Activated CD8-positive, alpha-beta T cell treated with anti-CD3 and anti-CD28 coated beads for 36 hours (primary cell): ENCODE results near the gene DCTD. TPM values are rescaled to one million over a fixed set of nuclear protein-coding genes. Genes with fewer than 3 reads are reported as not detected.

Experiments
- ATAC-seq: fragments of 200-7000 bp; cut with Tn5 transposase; one replicate; pipeline ENCODE4 v1.10.0; 2021; ENCODE audit warnings: mild to moderate bottlenecking, moderate library complexity
- CTCF ChIA-PET: fragments of 350-600 bp; sonication (Branson Sonifier 250); formaldehyde crosslinking; loops from one replicate; lab custom pipeline; 2021; ENCODE audit warnings: antibody characterized with exemption; lab: Charles Lee
- POLR2A ChIA-PET: fragments of 350-600 bp; sonication (Branson Sonifier 250); formaldehyde crosslinking; loops from one replicate; lab custom pipeline; 2021; ENCODE audit warnings: antibody characterized with exemption; lab: Charles Lee
- DNase-seq: peaks from one replicate; pipeline ENCODE4 v3.0.0-alpha.2; 2020
- H3K27ac Mint-ChIP-seq: one replicate; pipeline ENCODE4 v1.8.0; 2021; ENCODE audit warnings: mild to moderate bottlenecking, mixed read lengths
- H3K27me3 Mint-ChIP-seq: one replicate; pipeline ENCODE4 v1.8.0; 2021; ENCODE audit warnings: mixed read lengths
- H3K36me3 Mint-ChIP-seq: one replicate; pipeline ENCODE4 v1.8.0; 2021; ENCODE audit warnings: low read depth, mixed read lengths
- H3K4me1 Mint-ChIP-seq: one replicate; pipeline ENCODE4 v1.8.0; 2021; ENCODE audit warnings: low read depth, mixed read lengths
- H3K4me3 Mint-ChIP-seq: one replicate; pipeline ENCODE4 v1.8.0; 2021; ENCODE audit warnings: mild to moderate bottlenecking, moderate library complexity, mixed read lengths
- H3K9me3 Mint-ChIP-seq: one replicate; pipeline ENCODE4 v1.8.0; 2021; ENCODE audit warnings: mixed read lengths
- CTCF ChIP-seq: fragments of 200-600 bp; IDR thresholded peaks from one replicate; pipeline ENCODE4 v1.8.0; 2022; ENCODE audit warnings: antibody characterized with exemption, mild to moderate bottlenecking
- intact Hi-C: fragments of 100-400 bp; cut with micrococcal nuclease; formaldehyde crosslinking; loops from one replicate; pipeline ENCODE4 v1.10.0; 2022
- total RNA-seq, 2 experiments: library from RNA; stranded (reverse); gene quantifications; one replicate each; pipeline ENCODE4 v1.2.3, GENCODE V29; 2021

The DCTD gene
- total RNA-seq, 2 experiments from 2014 or later, result 128 to 131 TPM

- ATAC-seq (no peak), DNase-seq (no peak)
- ChIA-PET CTCF (interaction anchor here (1.0 kb wide), 1 partner anchor 18 kb away, joined by 3 read pairs; no protein-coding TSS in a partner anchor), POLR2A (interaction anchor here (1.0 kb wide), 1 partner anchor 9 kb away, joined by 3 read pairs; no protein-coding TSS in a partner anchor)
- Mint-ChIP-seq H3K4me3 (no peak overlapping the region), H3K36me3 (peaks cover 74% of the 10 kb centered on the region), H3K9me3 (no peaks in the 10 kb centered on the region), H3K27ac (no peak overlapping the region), H3K27me3 (no peaks in the 10 kb centered on the region), H3K4me1 (no peaks in the 10 kb centered on the region)
- TF ChIP-seq CTCF, result no peak
- intact Hi-C loops, result no loop called here
Observed at GRCh38 chr4:182894681-182895275, 22.4 kb downstream of the DCTD start.

GRCh38 chr4:182893474-182894080 lies 23.6 kb downstream of the DCTD start:
- DNase-seq (no peak), ATAC-seq (no peak)
- H3K9me3 Mint-ChIP-seq, result no peaks in the 10 kb centered on the region
- no peak overlapping the region for H3K4me3 Mint-ChIP-seq
- CTCF ChIA-PET, result interaction anchor here (0.6 kb wide), 1 partner anchor 178 kb away, joined by 3 read pairs; no protein-coding TSS in a partner anchor
- no peaks in the 10 kb centered on the region for H3K4me1 Mint-ChIP-seq
- no peaks in the 10 kb centered on the region for H3K27me3 Mint-ChIP-seq
- no peak for TF ChIP-seq CTCF
- POLR2A ChIA-PET, result interaction anchor here (1.0 kb wide), 1 partner anchor 10 kb away, joined by 3 read pairs; no protein-coding TSS in a partner anchor
- no peak overlapping the region for H3K27ac Mint-ChIP-seq
- H3K36me3 Mint-ChIP-seq, result peaks cover 78% of the 10 kb centered on the region
- intact Hi-C loops, result no loop called here

DNA sequence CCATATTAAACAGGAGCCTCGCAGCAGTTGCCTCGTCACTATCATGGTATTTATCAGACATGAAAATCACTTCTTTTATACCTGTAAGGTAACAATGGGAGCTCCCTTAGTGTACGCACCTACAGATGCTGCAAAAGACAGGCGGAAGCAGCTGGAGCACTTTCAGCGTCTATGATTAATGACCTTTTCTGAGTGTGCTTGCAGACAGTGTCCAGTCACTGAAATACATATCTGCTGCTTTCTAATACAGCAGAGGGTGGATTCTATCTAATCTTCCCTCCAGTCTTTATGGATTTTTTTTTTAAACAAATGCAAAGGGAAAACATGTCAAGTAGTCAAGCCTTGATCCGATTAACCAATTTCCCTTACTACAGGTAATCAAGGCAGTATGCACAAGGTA lies 24.1 kb downstream of the DCTD start:
- H3K36me3 Mint-ChIP-seq, result peaks cover 80% of the 10 kb centered on the region
- ChIA-PET CTCF (no interaction called here), POLR2A (no interaction called here)
- no peak for ATAC-seq
- no peak overlapping the region for H3K4me3 Mint-ChIP-seq
- intact Hi-C loops, result no loop called here
- no peak overlapping the region for H3K27ac Mint-ChIP-seq
- DNase-seq, result no peak
- H3K4me1 Mint-ChIP-seq, result no peaks in the 10 kb centered on the region
- H3K27me3 Mint-ChIP-seq, result no peaks in the 10 kb centered on the region
- no peaks in the 10 kb centered on the region for H3K9me3 Mint-ChIP-seq
- no peak for TF ChIP-seq CTCF

DNA sequence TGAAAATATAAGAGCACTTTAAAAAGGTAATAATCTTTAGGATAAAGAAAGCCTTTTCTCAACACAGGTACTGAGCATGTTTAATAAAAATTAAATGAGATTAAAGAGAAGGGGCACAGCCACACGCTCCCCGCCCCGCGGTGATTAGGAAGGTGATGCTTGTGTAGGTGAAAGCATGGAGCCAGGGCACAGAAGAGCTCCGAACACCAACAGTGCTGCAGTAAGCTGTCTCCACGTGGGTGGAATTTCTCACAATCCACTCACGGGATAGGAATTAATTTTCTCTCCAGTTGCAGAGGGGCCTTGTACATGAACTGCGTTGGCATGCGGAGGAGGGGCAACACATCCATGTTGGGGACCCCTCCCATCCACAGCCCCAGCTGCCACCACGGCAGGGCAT lies 27.0 kb downstream of the DCTD start:
- H3K36me3 Mint-ChIP-seq, result peaks cover 87% of the 10 kb centered on the region
- ChIA-PET POLR2A (no interaction called here), CTCF (no interaction called here)
- intact Hi-C loops, result no loop called here
- H3K9me3 Mint-ChIP-seq, result peaks cover 11% of the 10 kb centered on the region
- TF ChIP-seq CTCF, result no peak
- DNase-seq (no peak), ATAC-seq (no peak)
- no peak overlapping the region for H3K4me3 Mint-ChIP-seq
- no peaks in the 10 kb centered on the region for H3K27me3 Mint-ChIP-seq
- no peaks in the 10 kb centered on the region for H3K4me1 Mint-ChIP-seq
- H3K27ac Mint-ChIP-seq, result no peak overlapping the region

- Mint-ChIP-seq H3K27me3 (no peaks in the 10 kb centered on the region), H3K27ac (no peak overlapping the region), H3K36me3 (peaks cover 87% of the 10 kb centered on the region), H3K4me1 (no peaks in the 10 kb centered on the region), H3K4me3 (no peak overlapping the region), H3K9me3 (peaks cover 15% of the 10 kb centered on the region)
- ChIA-PET CTCF (no interaction called here), POLR2A (no interaction called here)
- no peak for DNase-seq
- intact Hi-C loops, result no loop called here
- ATAC-seq, result no peak
- TF ChIP-seq CTCF, result no peak
Observed at GRCh38 chr4:182888891-182889290, 28.3 kb downstream of the DCTD start.
